ENCODE measurements around the gene CLDN4.

CLDN4 gene

GRCh38 chr7:73880755-73881328, 50.0 kb downstream of the CLDN4 start:
- DNase-seq (ENCODE audit: low read depth): no peak
- H3K4me3 ChIP-seq (ENCODE audit: low read length): no peak overlapping the region
- TF ChIP-seq, protein P1, sequence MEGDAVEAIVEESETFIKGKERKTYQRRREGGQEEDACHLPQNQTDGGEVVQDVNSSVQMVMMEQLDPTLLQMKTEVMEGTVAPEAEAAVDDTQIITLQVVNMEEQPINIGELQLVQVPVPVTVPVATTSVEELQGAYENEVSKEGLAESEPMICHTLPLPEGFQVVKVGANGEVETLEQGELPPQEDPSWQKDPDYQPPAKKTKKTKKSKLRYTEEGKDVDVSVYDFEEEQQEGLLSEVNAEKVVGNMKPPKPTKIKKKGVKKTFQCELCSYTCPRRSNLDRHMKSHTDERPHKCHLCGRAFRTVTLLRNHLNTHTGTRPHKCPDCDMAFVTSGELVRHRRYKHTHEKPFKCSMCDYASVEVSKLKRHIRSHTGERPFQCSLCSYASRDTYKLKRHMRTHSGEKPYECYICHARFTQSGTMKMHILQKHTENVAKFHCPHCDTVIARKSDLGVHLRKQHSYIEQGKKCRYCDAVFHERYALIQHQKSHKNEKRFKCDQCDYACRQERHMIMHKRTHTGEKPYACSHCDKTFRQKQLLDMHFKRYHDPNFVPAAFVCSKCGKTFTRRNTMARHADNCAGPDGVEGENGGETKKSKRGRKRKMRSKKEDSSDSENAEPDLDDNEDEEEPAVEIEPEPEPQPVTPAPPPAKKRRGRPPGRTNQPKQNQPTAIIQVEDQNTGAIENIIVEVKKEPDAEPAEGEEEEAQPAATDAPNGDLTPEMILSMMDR (conservative IDR thresholded peaks at IDR 0.05; ENCODE audit: low read depth, low read length): no peak

DNA sequence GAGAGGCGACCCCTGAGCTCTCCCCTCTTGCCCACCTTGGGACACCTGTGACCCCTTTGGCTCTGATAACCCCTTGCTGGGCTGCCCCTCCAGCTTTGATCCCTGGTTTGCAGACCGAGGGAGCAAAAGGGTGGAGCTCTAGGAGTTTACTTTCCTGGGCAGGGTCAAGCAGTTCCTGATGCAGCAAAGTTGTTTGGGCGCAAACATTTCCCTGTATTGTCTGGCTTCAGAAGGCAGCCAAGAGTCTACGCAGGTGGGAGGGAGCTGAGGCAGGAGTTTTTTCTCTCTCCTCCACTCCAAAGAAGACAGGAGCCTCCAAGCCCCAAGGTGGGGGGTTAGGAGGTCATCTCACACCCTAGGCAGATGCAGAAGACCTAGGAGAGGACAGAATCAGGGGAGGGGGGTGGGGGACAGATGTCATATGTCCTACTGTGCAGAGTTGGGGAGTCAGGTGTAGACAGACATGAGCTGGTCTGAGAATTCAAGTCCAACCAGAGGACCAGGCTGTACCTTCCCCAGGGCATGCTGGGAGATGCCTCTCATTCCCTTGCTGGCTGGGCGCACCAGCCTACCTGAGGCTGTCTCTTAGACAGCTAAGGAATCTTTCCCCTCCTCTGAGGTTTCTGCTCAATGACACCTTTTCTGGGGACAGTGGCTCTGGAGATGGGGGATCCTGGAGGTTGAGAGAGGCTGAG, 50.7 kb downstream of the CLDN4 start:
- DNase-seq (ENCODE audit: low read depth): no peak
- no peak overlapping the region for H3K4me3 ChIP-seq (ENCODE audit: low read length)
- TF ChIP-seq, protein P1 (conservative IDR thresholded peaks at IDR 0.05; ENCODE audit: low read depth, low read length): no peak

- H3K4me3 ChIP-seq (ENCODE audit: low read length): no peak overlapping the region
- TF ChIP-seq, protein P1 (conservative IDR thresholded peaks at IDR 0.05; ENCODE audit: low read depth, low read length): no peak
- no peak for DNase-seq (ENCODE audit: low read depth)
These were observed 51.2 kb downstream of the CLDN4 start for GRCh38 chr7:73882047-73882402.

All from retinal pigment epithelial cell (primary cell).